ENCODE data around the gene TIMD4.
"Not testable (repeated sequence)": the region's sequence is repeated elsewhere in the genome, so short reads cannot be mapped to it uniquely, and the experiment has no call there.

TIMD4 gene

DNA sequence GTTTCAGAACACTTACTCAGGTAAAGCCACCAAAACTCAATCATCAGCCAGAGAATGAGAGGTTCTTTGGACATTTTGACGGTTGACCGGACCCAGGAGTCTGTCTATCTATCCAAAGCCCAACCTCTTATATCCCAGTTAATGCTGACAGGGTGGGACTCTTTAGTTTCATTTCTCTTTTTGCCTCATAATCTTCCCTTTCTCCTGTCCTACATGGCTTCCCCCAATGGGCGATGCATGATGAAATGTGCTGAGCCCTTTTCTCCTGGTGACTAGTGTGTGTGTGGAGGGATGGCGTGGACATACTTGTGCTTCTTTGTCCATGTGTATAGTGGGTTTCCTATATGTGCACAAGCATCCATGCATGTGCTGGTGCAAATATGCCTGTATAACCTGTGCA is at the start of gene TIMD4:
TSS of gene TIMD4 (minus strand) at position 102 of the 400 bp plus-strand sequence. CDS start at position 74, 28 bp downstream.
- no peak for DNase-seq

DNA sequence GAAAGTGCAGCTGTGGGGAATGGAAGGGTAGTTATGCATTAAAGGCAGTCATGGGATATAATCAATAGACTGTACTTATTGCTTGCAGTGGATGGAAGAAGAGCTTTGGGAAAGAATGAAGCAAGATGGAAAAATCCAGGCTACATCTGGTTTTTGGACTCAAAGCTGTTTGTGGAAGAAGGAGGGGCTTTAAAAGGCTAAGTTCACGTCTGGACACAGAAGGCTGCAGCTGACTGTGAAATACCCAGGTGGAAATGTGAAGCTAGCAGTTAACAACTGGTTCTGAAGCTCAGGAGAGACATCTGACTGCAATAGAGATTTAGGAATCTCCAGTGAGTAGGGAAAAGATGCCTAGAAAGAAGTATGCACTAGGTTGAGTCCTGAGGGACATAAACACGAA is 43.2 kb upstream of the TIMD4 start:
- no peak for DNase-seq

DNA sequence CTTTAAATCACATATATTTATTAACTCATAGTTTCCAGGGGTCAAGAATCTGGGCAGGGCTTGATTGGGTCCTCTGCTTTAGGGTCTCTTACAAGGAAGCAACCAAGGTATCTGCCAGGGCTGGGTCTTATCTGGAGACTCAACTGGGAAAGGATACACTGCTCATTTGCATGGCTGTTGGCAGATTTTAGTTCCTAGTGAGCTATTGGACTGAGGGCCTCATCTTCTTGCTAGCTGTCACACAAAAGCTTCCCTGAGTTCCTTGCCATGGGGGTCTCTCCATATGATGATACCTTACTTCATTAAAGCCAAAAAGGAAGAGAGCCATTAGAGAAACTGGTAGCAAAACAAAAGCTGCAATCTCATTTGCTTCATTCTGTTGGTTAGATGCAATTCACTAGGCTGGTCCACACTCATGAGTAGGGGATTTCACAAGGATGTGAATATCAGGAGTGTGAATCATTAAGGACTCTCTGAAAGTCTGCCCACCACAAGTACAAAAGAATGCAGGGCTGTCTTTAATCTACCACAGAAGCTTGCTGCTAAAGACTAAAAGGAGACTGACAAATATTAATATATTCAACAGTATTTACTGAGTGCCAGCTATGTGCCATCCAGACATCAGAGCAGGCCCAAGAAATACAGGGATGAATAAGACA is 42.0 kb upstream of the TIMD4 start:
- DNase-seq: no peak

DNA sequence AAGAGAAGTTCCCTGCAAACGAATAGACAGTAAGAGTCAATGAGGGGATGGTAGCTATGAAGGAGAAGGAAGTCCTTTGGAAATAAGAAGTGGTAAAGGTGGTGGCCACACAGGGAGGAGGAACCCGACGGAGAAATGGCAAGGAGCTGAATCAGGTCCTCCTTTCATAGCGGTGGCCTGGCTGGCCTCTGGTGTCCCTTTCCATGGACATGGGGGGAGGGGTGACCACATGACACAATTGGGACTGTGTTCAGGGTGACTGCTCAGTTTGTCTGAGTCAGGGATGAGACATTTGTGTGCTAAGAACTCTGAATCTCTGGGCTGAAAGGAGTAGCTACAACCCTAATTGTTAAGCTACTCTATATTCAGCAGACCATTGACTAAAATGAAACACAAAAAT is 28.7 kb upstream of the TIMD4 start:
- no peak for DNase-seq

DNA sequence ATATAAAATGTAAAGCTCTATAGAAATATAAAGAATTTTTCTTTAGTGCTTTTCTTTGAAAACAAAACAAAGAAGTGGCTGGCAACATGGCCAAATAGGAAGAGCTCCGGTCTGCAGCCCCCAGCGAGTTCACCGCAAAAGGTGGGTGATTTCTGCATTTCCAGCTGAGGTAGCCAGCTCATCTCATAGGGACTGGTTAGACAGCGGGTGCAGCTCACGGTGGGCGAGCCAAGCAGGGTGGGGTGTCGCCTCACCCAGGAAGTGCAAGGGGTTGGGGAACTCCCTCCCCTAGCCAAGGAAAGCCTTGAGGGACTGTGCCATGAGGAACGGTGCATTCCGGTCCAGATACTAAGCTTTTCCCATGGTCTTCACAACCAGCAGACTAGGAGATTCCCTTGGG is 21.0 kb upstream of the TIMD4 start:
- DNase-seq: no peak

DNA sequence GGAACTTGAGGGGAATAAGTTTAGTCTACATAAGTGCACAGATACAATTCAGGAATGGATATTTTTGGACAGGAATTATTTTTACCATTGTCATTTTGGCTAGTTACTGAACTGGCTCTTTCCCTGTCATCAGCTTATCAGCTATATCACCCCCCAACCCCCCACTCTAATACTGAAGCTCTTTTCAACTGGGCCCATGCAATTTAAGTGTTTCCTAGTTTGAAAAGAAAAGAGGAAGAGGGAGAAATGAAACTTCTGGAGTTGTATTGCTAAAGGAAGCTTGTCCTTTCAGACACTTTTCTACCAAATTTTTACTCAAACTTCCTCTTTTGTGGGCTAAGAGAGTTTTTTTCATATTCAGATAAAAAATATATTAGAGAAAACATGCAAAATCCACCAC is 18.5 kb upstream of the TIMD4 start:
- no peak for DNase-seq

DNA sequence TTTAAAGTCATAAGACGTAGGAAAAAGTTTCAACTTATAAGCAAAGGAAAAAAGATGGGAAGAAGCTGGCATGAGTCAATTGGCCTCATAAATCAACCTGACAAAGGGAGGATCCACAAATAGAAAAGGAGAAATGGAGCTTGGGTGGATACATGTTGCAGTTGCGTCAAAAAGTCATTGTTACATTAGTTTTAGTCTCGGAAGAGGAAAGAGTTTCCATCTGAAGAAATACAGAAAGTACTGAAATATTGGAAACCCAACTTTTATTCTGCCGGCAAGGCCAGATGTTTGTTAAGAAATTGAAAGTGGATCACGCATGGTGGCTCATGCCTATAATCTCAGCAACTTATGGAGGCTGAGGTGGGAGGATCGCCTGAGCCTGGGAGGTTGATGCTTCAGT is 11.3 kb upstream of the TIMD4 start:
- no peak for DNase-seq

DNA sequence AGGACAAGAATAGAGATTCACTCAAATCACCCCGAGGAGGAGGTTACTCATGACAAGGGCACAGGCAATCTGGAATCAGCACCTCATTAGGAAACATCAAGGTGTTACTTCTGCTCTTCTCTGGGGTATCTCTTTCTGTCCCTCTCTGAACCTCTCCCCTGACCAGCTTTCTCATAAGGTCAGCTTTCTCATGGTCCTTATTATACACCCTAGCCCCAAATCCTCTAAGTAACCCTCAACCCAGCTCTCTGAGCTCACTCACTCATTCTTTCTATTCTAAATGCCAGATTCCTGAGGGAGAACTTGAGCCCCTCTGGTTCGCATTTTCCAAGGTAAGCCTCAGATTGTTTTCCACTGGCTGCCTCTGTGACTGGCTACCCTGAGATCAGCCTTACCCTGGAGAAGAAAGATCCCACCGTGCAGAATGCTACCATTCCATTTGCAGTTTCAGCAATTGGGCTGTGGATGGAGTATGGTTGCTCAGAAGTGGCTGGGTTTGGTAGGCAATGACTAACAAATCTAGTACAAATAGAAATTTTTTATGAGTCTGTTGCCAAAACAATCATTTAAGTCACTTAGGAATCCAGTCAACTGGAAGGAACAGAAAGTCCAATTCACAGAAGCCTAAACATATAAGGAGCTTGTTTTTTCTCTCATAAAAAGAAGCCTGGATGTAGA is 9.0 kb upstream of the TIMD4 start:
- no peak for DNase-seq

DNA sequence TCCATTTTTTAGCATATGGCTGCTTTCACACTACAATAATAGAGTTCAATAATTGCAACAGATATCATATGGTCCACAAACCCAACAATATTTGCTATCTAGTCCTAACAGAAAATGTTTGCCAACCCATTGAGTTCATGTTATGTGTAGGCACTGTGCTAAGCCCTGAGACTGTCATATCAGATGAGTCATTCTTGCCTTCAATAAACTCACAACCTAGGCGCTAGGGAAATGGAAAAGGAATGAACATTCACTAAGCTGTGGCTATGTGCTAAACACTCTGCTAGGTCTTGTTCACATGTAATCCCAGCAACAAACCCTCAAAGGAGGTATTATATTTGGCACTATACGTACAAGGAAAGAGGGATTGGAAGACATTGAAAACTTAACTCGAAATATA is 8.4 kb upstream of the TIMD4 start:
- no peak for DNase-seq

DNA sequence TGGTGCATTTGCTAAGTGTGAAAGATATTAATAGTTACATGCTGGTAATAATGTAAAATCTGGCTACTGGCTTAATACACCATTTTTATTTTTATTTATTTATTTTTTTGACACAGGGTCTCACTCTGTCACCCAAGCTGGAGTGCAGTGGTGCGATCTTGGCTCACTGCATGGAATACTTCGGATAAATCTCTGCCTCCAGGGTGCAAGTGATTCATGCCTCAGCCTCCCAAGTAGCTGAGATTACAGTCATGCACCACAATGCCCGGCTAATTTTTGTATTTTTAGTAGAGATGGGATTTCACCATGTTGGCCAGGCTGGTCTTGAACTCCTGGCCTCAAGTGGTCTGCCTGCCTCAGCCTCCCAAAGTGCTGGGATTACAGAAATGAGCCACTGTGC is 4.4 kb upstream of the TIMD4 start:
- not testable (repeated sequence) for DNase-seq

DNA sequence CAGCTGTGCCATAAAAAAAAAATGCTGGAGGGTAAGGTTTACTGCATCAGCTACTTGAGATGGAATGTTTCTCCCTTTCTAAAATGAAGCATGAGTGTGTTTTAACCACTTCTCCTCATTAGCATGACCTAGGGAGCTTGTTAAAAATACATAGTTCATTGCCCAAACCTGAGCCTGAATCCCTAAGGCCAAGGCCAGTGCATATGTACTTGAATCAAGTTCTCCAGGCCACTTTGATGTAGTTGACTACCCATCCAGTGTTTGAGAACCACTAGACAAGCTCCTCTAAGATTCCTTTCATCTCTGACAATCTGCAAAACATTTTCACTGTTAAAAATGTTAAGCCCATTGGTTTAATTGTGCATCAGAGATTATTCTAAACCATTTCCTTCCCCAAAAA is 6.7 kb downstream of the TIMD4 start:
- no peak for DNase-seq

DNA sequence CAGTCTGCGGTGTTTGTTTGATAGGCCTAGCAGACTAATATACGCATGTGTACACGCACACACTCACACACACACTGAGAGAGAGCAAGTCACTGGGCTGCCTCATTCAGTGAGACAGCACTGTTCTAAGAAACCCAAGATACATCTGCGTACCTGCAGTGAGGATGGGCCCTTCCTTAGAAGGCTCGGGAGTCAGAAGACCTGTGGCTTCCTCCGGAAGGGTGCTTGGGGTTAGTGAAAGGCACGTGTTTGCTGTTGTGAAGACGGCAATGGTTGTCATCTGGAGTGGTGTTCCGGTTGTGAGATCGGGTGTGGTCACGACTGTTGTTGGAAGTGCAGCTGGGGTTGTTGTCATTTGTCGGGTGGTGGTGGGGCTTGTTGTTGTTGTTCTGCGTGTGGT is 11.7 kb downstream of the TIMD4 start:
- no peak for DNase-seq

DNA sequence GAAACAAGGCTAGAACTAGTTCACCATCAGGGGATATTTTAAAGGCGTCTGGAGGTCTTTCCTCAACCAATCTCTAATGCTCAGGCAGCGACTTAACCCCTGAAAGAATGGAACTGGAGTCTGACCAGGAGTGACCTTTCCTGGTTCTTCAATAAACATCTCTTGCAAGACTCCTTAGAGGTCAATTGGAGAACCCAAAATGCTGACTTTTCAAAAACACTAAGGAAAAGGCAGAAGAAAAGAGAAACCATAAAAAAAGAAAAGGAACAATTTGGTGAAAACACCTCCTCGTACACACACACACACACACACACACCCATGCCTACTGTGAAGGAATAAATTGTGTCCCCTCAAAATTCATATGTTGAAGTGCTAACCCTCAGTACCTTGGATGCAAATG is 12.3 kb downstream of the TIMD4 start:
- no peak for DNase-seq

DNA sequence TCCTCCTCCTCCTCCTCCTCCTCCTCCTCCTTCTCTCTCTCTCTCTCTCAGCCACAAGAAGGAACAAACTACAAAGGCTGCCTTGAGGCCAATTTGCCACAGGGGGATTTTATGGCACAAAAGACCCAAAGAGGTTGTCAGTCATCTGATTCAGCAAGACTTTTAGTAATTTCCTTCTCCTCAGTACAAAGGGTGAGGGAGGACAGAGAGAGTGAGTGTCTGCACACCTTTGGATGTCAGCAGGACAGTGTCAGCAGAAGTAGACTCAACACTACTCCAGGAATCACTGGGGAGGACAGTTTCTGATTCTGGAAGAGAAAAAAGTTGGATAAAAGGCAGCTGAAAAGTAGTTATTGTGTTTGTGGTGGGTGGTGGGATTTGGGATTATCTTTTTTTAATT is 13.6 kb downstream of the TIMD4 start:
- DNase-seq: no peak

DNA sequence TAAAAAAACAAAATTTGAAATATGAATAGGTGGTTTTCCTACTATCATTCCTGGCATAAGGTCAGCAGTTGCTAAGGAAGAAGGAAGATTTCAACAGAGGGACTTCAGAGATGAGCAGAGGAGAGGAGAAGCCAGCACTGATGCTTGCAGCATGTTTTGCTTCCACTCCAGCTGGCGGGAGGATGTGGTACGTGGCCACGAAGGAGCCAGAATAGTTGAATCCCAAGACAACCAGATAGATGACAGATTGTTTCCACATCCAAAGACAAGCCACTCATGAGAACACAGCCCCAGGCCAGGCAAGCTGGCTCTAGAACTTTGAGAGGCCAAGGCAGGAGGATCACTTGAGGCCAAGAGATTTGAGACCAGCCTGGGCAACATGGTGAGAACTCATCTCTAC is 15.1 kb downstream of the TIMD4 start:
- no peak for DNase-seq

DNA sequence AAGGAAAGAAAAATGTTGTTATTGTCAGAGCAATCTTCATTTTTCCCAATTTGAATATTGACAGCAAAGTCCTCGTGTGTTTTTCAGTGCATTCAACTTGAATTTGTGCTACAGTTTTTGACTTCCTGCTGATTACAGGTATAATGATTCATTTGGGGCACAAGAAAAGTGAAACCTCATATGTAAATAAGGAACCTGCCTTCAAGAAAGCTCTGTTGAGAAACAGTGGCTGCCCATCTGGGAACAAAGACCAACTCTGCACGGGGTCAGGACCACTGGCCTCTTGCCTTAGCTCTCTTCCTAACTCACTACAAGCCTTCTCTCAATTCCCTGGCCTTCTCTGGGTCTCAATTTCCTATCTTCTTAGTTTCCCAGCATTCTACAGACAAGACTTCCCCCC is 21.0 kb downstream of the TIMD4 start:
- DNase-seq: no peak

DNA sequence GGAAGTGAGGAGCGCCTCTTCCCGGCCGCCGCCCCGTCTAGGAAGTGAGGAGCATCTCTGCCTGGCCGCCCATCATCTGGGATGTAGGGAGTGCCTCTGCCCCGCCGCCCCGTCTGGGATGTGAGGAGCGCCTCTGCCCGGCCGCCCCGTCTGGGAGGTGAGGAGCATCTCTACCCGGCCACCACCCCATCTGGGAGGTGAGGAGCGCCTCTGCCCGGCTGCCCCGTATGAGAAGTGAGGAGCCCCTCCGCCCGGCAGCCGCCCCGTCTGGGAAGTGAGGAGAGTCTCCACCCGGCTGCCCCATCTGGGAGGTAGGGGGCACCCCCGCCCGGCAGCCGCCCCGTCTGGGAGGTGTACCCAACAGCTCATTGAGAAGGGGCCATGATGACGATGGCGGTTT is 22.6 kb downstream of the TIMD4 start:
- not testable (repeated sequence) for DNase-seq

DNA sequence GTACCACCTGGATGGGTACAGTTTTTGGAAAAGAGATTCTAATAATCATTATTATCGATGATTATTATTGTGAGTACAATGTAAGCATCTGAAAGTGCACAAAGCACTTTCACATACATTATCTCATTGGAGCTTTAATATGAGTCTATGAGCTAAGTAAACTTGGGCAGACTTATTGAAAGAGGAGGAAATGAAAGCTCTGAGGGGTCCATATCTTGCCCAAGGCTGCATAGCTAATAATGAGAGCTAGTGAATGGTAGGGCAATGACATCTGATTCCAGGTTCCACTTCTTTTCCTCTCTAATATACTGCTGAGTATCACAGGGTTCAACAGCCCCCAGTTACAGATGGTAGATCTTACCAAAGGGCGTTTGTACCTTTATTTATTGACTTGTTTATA is 26.1 kb downstream of the TIMD4 start:
- no peak for DNase-seq

DNA sequence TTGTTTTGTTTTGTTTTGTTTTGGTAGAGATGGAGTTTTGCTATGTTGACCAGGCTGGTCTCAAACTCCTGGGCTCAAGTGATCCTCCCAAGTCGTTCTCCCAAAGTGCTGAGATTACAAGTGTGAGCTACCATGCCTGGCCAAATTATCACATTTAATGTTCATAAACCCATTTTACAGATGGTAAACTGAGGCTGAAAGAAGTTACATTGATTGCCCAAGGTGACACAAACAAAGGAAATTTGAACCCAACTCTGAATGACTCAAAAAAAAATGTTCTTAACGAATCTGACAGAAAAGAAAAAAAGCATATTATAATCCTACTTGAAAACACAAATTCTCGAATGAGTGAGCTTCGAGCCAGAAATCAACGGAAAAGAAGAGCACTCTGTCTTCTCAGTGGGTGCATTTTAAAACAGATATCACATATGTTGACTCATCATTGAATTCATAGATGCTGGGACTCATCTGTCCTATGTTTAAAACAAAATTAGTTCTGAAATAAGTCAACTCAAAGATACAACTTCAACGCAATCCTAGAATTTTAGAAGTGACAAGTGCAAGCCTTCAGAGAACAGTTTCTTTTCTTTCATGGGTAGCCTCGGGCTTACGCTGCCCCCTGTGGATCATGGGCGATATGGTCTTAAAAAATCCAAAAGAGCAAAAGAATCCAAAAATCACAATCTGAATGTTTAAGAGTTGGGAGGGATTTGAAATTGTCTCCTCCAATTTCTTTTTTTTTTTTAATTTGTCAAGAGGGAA is 28.4 kb downstream of the TIMD4 start:
- peak; percentile 52 for DNase-seq

DNA sequence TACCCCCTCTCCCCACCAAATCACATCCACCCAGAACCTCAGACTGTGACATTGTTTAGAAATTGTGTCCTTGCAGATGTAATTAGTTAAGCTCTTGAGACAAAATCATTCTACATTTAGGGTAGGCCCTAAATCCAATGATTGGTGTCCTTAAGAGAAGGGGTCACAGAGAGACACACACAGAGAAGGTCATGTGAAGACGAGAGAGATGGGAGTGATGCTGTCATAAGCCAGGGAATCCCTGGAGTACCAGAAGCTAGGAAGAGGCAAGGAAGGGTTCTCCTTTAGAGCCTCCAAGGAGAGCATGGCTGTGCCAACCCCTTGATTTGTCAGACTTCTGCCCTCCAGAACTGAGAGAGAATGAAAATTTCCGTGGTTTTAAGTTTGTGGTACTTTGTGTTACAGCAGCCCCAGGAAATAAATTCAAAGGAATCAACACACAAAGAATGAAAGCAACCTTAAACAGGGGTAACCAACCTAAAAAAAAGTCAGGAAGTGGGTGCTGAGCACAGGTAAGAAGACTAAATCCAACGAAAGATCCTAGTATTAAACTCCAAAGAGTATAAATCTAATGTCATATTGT is 33.6 kb downstream of the TIMD4 start:
- DNase-seq: no peak

DNA sequence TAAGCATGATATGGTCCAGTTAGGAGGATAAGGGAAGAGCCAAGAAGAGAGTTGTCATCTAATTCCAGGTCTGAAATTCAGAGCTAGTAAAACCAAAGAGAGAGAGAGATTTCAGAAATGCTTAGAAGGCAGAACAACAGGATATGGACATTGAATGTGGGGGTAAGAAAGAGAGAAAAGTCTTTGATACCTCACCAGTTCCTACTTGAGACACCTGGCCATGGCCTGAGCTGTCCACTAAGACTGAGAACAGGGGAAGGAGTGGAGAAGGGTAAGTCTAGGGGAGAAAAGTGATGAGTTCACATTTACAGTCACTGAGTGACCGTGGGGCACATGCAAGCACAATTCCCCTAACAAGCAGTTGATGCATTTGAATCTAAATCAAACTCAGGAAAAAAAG is 35.5 kb downstream of the TIMD4 start:
- DNase-seq: no peak

DNA sequence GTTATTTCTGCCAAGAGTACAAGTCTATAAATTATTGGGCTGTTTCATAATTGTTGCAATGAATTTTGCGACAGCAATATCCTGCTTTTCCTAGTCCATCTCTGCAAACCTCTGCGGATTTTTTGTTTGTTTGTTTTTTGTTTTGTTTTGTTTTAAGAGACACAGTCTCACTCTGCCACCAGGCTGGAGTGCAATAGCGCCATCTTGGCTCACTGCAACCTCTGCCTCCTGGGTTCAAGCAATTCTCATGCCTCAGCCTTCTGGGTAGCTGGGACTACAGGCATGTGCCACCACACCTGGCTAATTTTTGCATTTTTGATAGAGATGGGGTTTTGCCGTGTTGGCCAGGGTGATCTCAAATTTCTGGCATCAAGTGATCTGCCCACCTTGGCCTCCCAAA is 37.3 kb downstream of the TIMD4 start:
- not testable (repeated sequence) for DNase-seq

DNA sequence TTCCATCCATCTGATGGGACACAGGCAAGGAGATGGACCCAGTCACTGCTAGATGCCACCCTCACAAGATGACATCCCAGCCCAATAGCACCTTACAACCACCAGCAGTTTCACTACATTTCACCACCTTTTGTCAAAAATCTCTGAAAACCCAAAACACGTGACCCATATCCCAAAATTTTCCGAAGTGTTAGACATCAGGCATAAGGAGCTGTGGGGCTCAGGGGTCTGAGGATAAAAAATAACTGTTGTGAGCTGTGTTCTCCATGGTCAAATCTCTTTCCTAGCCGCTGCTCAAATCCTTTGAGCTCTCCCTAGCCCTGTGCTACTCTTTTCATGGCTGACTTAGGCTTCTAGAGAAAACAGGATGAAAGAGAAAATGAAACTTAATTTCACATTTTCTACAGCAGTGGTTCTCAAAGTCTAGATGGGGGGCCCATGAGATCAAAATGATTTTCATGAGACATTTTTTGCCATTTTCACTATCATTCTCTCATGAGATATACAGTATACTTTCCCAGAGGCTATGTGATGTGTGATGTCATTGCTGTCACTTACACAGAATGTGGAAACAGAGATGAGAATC is 40.7 kb downstream of the TIMD4 start:
- DNase-seq: no peak

All from activated CD4-positive, alpha-beta T cell treated with anti-CD3 and anti-CD28 coated beads, Interleukin-2, amount 50 U/mL, for 1 hour (primary cell).